HepG2 (cell line): ENCODE measurements around the gene PPIB. TPM values are rescaled to one million over a fixed set of nuclear protein-coding genes. Genes with fewer than 3 reads are reported as not detected.

Experiments
- AGO1 ChIP-seq: fragments of 200-400 bp; formaldehyde crosslinking; IDR thresholded peaks from 2 replicates; pipeline ENCODE4 v1.6.1; 2017; ENCODE audit warnings: mild to moderate bottlenecking, low read depth, low read length, moderate library complexity; ENCODE audit not compliant: poor library complexity, severe bottlenecking
- HCFC1 ChIP-seq: fragments of 150-350 bp; IDR thresholded peaks from 2 replicates; pipeline ENCODE4 v1.6.1; 2014; ENCODE audit warnings: low read depth, low read length
- IKZF4 ChIP-seq: sonication (generic); formaldehyde crosslinking; IDR thresholded peaks from 2 replicates; pipeline ENCODE4 v1.5.1; 2020; ENCODE audit warnings: borderline replicate concordance, mild to moderate bottlenecking, low read depth, missing genetic modification reagents; ENCODE audit errors: not compliant biosample characterization
- POLR2A ChIP-seq, 2 experiments: IDR thresholded peaks; 2 replicates each; pipeline ENCODE4 v1.6.1; 2011; ENCODE audit warnings: low read depth in 2 of 2, low read length in 2 of 2, mild to moderate bottlenecking in 1 of 2, moderate library complexity in 1 of 2; ENCODE audit not compliant: insufficient read depth in 1 of 2
- POLR2G ChIP-seq: fragments of 200-400 bp; formaldehyde crosslinking; IDR thresholded peaks from 2 replicates; pipeline ENCODE4 v1.6.1; 2018; ENCODE audit warnings: mild to moderate bottlenecking, low read depth, low read length, moderate library complexity
- U2AF1 ChIP-seq: fragments of 200-400 bp; formaldehyde crosslinking; optimal IDR thresholded peaks from 2 replicates; pipeline ENCODE3; 2017; ENCODE audit warnings: mild to moderate bottlenecking, low read depth, low read length
- ZNF282 ChIP-seq: fragments of 450-650 bp; IDR thresholded peaks from 2 replicates; pipeline ENCODE4 v1.6.1; 2018; ENCODE audit not compliant: partially characterized antibody
- ZNF350 ChIP-seq: sonication (generic); formaldehyde crosslinking; IDR thresholded peaks from 2 replicates; pipeline ENCODE4 v1.4.0; 2020; ENCODE audit warnings: mild to moderate bottlenecking, low read depth, missing genetic modification reagents, borderline replicate concordance
- ZNF543 ChIP-seq: sonication (generic); formaldehyde crosslinking; IDR thresholded peaks from 2 replicates; pipeline ENCODE4 v1.4.0; 2020; ENCODE audit warnings: mild to moderate bottlenecking, missing genetic modification reagents
- ZNF619 ChIP-seq: sonication (generic); formaldehyde crosslinking; IDR thresholded peaks from 2 replicates; pipeline ENCODE4 v1.4.0; 2020; ENCODE audit warnings: mild to moderate bottlenecking, missing genetic modification reagents
- ZNF800 ChIP-seq: sonication (generic); formaldehyde crosslinking; IDR thresholded peaks from 2 replicates; pipeline ENCODE4 v1.4.0; 2020; ENCODE audit warnings: missing genetic modification reagents
- polyA plus RNA-seq, 8 experiments: library from polyadenylated mRNA; depleted of rRNA in 3 of 8; stranded (reverse) in 7 of 8; unstranded in 1 of 8; fragments of >200 nt; fragmentation: Illumina TruSeq in 4 of 8; extraction: Trizol in 4 of 8; gene quantifications; 2 replicates each; pipeline versions ENCODE4 v1.2.1 to v1.2.3, GENCODE V29; 2011 to 2016; ENCODE audit warnings: low read depth in 4 of 8, missing spikeins in 1 of 8, mixed read lengths in 1 of 8; ENCODE audit not compliant: insufficient read depth in 1 of 8
- total RNA-seq, 5 experiments: library from RNA; depleted of rRNA; stranded (reverse); fragments of >200 nt; fragmentation: Illumina TruSeq; extraction: Trizol; gene quantifications; 2 replicates each; pipeline ENCODE4 v1.2.3, GENCODE V29; 2016; ENCODE audit warnings: low read depth in 1 of 5
- TF ChIP-seq, protein P1 (sequence below), 2 experiments: sonication (generic) in 1 of 2; formaldehyde crosslinking in 1 of 2; IDR thresholded peaks; 2 replicates each; pipeline versions ENCODE4 v1.4.0 to v1.6.1; 2016 to 2020; ENCODE audit warnings: borderline replicate concordance in 1 of 2, low read depth in 1 of 2, mild to moderate bottlenecking in 1 of 2, missing genetic modification reagents in 1 of 2

The PPIB gene
- total and polyA plus RNA-seq, 2 of the 13 experiments (the other 11 are each of a cell fraction or from before 2014, with no cell fraction given), result 780 to 882 TPM

- TF ChIP-seq ZNF800 (CRISPR knock-in tag), result no peak
- TF ChIP-seq ZNF619 (CRISPR knock-in tag), result no peak
- TF ChIP-seq AGO1, result peak; percentile 11
- peak; percentile 42 to 46; a peak in 3 of 4 replicates for TF ChIP-seq POLR2A (IDR thresholded peaks at IDR 0.05; ENCODE audit: insufficient read depth in 1 of 2, low read depth in 2 of 2, low read length in 2 of 2)
- no peak for TF ChIP-seq IKZF4 (CRISPR knock-in tag)
- TF ChIP-seq ZNF350, result no peak
- TF ChIP-seq HCFC1, result no peak
- no peak for TF ChIP-seq U2AF1
- TF ChIP-seq ZNF282, result no peak
- TF ChIP-seq, protein P1, sequence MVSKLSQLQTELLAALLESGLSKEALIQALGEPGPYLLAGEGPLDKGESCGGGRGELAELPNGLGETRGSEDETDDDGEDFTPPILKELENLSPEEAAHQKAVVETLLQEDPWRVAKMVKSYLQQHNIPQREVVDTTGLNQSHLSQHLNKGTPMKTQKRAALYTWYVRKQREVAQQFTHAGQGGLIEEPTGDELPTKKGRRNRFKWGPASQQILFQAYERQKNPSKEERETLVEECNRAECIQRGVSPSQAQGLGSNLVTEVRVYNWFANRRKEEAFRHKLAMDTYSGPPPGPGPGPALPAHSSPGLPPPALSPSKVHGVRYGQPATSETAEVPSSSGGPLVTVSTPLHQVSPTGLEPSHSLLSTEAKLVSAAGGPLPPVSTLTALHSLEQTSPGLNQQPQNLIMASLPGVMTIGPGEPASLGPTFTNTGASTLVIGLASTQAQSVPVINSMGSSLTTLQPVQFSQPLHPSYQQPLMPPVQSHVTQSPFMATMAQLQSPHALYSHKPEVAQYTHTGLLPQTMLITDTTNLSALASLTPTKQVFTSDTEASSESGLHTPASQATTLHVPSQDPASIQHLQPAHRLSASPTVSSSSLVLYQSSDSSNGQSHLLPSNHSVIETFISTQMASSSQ (IDR thresholded peaks at IDR 0.05; ENCODE audit: low read depth), result no peak
- TF ChIP-seq, protein P1 (CRISPR knock-in tag; IDR thresholded peaks at IDR 0.05; ENCODE audit: borderline replicate concordance), result no peak
- peak; percentile 35 for TF ChIP-seq POLR2G
- TF ChIP-seq ZNF543 (CRISPR knock-in tag), result no peak
- TF ChIP-seq, all 625 proteins: peak for 7
Observed at GRCh38 chr15:64155802-64156651, 6.8 kb downstream of the PPIB start (continued).
